Testis (tissue), 2 donors: Measurements from ENCODE around the gene MNT.

Source experiments
- CTCF ChIP-seq, 3 experiments: fragments of 450-650 bp in 2 of 3; fragments of 200-600 bp in 1 of 3; sonication (generic) in 1 of 3; IDR thresholded peaks; one replicate each; pipeline ENCODE4 v1.5.1; 2016 to 2019; ENCODE audit warnings: antibody characterized with exemption in 3 of 3, mild to moderate bottlenecking in 2 of 3, moderate library complexity in 1 of 3
- POLR2A ChIP-seq: fragments of 450-650 bp; IDR thresholded peaks from one replicate; pipeline ENCODE4 v1.6.1; 2017; ENCODE audit warnings: antibody characterized with exemption, mild to moderate bottlenecking, moderate library complexity

- TF ChIP-seq CTCF (IDR thresholded peaks at IDR 0.05) (no peak), POLR2A (no peak)
Observed at GRCh38 chr17:2427910-2428309, 27.1 kb upstream of the MNT start.
